PC-3 (cell line): ENCODE results near the gene BTBD2. TPM values are rescaled to one million over a fixed set of nuclear protein-coding genes. Genes with fewer than 3 reads are reported as not detected.

ENCODE experiments used
- ATAC-seq: fragments of 200-7000 bp; cut with Tn5 transposase; 2 replicates; pipeline ENCODE4 v1.9.1; 2020; ENCODE audit warnings: mild to moderate bottlenecking, moderate library complexity
- BruUV-seq: library from RNA; stranded (reverse); fragments of 400-500 nt; replicated peaks from 2 replicates; lab custom pipeline; 2021; lab: Mats Ljungman, UMichigan
- CTCF ChIA-PET: fragments of 300-600 bp; sonication (Branson Sonifier 250); formaldehyde crosslinking; loops from one replicate; lab custom pipeline; 2022; ENCODE audit warnings: antibody characterized with exemption; lab: Charles Lee
- POLR2A ChIA-PET: fragments of 300-600 bp; sonication (Branson Sonifier 250); formaldehyde crosslinking; loops from one replicate; lab custom pipeline; 2022; ENCODE audit warnings: antibody characterized with exemption; ENCODE audit not compliant: unreplicated experiment; lab: Charles Lee
- DNase-seq: peaks from one replicate; pipeline ENCODE4 v3.0.0-alpha.2; 2015
- H2AFZ ChIP-seq: fragments of 300-600 bp; sonication (generic); 2 replicates; pipeline ENCODE4 v1.6.0; 2016; ENCODE audit warnings: antibody characterized with exemption, low read length
- H3F3A ChIP-seq: fragments of 300-600 bp; sonication (generic); one replicate; pipeline ENCODE4 v1.6.0; 2017; ENCODE audit warnings: antibody characterized with exemption, low read length, control low read depth, mild to moderate bottlenecking; ENCODE audit not compliant: unreplicated experiment
- H3K27ac ChIP-seq: fragments of 300-600 bp; sonication (generic); 2 replicates; pipeline ENCODE4 v1.5.1; 2016; ENCODE audit warnings: mild to moderate bottlenecking, low read length
- H3K27me3 ChIP-seq: fragments of 300-600 bp; sonication (generic); 2 replicates; pipeline ENCODE4 v1.6.1; 2016; ENCODE audit warnings: low read length, mixed read lengths
- H3K36me3 ChIP-seq: fragments of 300-600 bp; sonication (generic); 2 replicates; pipeline ENCODE4 v1.6.1; 2016; ENCODE audit warnings: low read depth, mixed run types, low read length, mixed read lengths
- H3K4me1 ChIP-seq: fragments of 300-600 bp; sonication (generic); 2 replicates; pipeline ENCODE4 v1.5.1; 2016; ENCODE audit warnings: low read length; ENCODE audit not compliant: insufficient read depth
- H3K4me2 ChIP-seq: fragments of 300-600 bp; sonication (generic); 2 replicates; pipeline ENCODE4 v1.6.0; 2016; ENCODE audit warnings: low read length
- H3K4me3 ChIP-seq: fragments of 300-600 bp; sonication (generic); 2 replicates; pipeline ENCODE4 v1.5.1; 2016; ENCODE audit warnings: mild to moderate bottlenecking, low read length, mixed read lengths
- H3K79me2 ChIP-seq: fragments of 300-600 bp; sonication (generic); 2 replicates; pipeline ENCODE4 v1.6.1; 2017; ENCODE audit warnings: low read length, mixed read lengths
- H3K9ac ChIP-seq: fragments of 300-600 bp; sonication (generic); 2 replicates; pipeline ENCODE4 v1.6.0; 2016; ENCODE audit warnings: mild to moderate bottlenecking, low read length
- H3K9me2 ChIP-seq: fragments of 300-600 bp; sonication (generic); replicated peaks from 2 replicates; pipeline ENCODE4 v1.6.1; 2016; ENCODE audit warnings: mixed run types, low read length, mixed read lengths
- H3K9me3 ChIP-seq: fragments of 300-600 bp; sonication (generic); 2 replicates; pipeline ENCODE4 v1.6.1; 2016; ENCODE audit warnings: low read length, mixed read lengths
- H4K20me1 ChIP-seq: fragments of 300-600 bp; sonication (generic); 2 replicates; pipeline ENCODE4 v1.6.1; 2016; ENCODE audit warnings: low read length, mixed read lengths
- EZH2 ChIP-seq: fragments of 300-600 bp; sonication (generic); IDR thresholded peaks from one replicate; pipeline ENCODE4 v1.6.1; 2017; ENCODE audit warnings: antibody characterized with exemption, mild to moderate bottlenecking, low read length; ENCODE audit not compliant: unreplicated experiment
- EZH2phosphoT487 ChIP-seq: fragments of 300-600 bp; sonication (generic); IDR thresholded peaks from 2 replicates; pipeline ENCODE4 v1.6.1; 2018; ENCODE audit warnings: mild to moderate bottlenecking, antibody characterized with exemption, low read length, borderline replicate concordance
- intact Hi-C: fragments of 100-400 bp; cut with micrococcal nuclease; formaldehyde crosslinking; loops from 2 replicates; pipeline ENCODE4 v1.9.0; 2023
- total RNA-seq: library from RNA; depleted of rRNA; stranded (reverse); fragments of >200 nt; gene quantifications from 2 replicates; pipeline ENCODE4 v1.2.3, GENCODE V29; 2014
- TF ChIP-seq, protein P1 (sequence below): fragments of 300-600 bp; sonication (generic); conservative IDR thresholded peaks from 2 replicates; pipeline ENCODE4 v1.5.1; 2017; ENCODE audit warnings: antibody characterized with exemption, low read depth, mild to moderate bottlenecking, low read length

The BTBD2 gene
- total RNA-seq, 1 experiment from 2014 or later, result 72.0 TPM

DNA sequence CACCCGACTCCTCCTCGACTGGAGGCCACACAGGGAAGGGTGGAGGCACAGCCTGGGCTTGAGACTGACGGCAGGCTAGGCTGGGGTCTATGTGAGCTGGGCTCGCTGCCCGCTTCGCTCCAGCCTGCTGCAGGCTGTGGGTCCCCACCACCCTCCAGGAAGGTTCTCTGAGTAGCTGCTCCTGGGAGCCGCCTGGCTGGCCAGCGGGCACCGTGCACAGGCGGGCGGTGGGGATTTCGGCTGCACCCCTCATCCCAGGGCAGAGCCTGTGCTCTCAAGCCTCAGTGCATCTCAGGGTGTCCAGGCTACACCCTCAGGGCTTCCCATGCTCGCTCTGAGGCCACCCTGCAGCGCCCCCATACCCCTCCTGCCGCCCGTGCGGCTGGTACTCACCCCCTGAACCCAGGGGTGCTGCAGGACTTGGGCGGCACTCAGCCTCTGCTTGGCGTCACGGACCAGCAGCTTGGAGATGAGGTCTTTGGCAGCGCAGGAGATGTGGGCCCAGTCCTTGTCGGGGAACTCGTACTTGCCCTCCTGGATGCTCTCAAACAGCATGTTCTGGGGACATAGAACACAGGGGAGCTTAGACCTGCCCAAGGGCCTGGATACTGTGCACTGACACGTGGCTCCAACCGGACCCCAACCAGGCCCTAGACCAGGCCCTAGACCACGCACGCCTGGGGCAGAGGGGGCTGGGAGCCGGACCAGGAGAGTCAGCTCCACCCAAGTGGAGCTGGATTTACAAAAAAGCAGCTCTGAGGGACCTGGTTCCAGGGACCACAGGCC is 25.3 kb upstream of the BTBD2 start:
- Histone ChIP-seq H3F3A (no peaks in the 10 kb centered on the region), H3K4me3 (no peak overlapping the region), H3K79me2 (peaks cover 3% of the 10 kb centered on the region; the same call in 1 of the 2 replicates), H3K27me3 (no peaks in the 10 kb centered on the region), H3K4me1 (no peaks in the 10 kb centered on the region), H3K9ac (no peak overlapping the region), H3K9me2 (no peaks in the 10 kb centered on the region), H3K9me3 (no peaks in the 10 kb centered on the region), H3K4me2 (no peak overlapping the region), H3K36me3 (peaks cover 2% of the 10 kb centered on the region; the same call in 1 of the 2 replicates), H3K27ac (no peak overlapping the region), H4K20me1 (no peaks in the 10 kb centered on the region), H2AFZ (no peak overlapping the region)
- no TSS peak for BruUV-seq
- TF ChIP-seq EZH2phosphoT487 (no peak), EZH2 (no peak)
- intact Hi-C loops, result no loop called here
- ChIA-PET CTCF (interaction anchor here (0.6 kb wide), 1 partner anchor 50 kb away, joined by 4 read pairs; no protein-coding TSS in a partner anchor), POLR2A (interaction anchor here (0.6 kb wide), 1 partner anchor 26 kb away, joined by 3 read pairs; no protein-coding TSS in a partner anchor)
- no peak for DNase-seq
- no peak for ATAC-seq

- ATAC-seq (no peak), DNase-seq (no peak)
- BruUV-seq, result no TSS peak
- H3K9me3 ChIP-seq, result no peaks in the 10 kb centered on the region
- no peaks in the 10 kb centered on the region for H3F3A ChIP-seq
- no peak overlapping the region for H2AFZ ChIP-seq
- no peaks in the 10 kb centered on the region for H3K79me2 ChIP-seq
- no peak overlapping the region for H3K4me3 ChIP-seq
- H3K4me2 ChIP-seq, result no peak overlapping the region
- H3K27me3 ChIP-seq, result no peaks in the 10 kb centered on the region
- no peak overlapping the region for H3K27ac ChIP-seq
- no peaks in the 10 kb centered on the region for H3K4me1 ChIP-seq
- ChIA-PET CTCF (no interaction called here), POLR2A (interaction anchor here (0.6 kb wide), 1 partner anchor 27 kb away, joined by 3 read pairs; no protein-coding TSS in a partner anchor)
- intact Hi-C loops, result no loop called here
- H3K36me3 ChIP-seq, result peaks cover 2% of the 10 kb centered on the region; the same call in 1 of the 2 replicates
- H4K20me1 ChIP-seq, result no peaks in the 10 kb centered on the region
- H3K9me2 ChIP-seq, result no peaks in the 10 kb centered on the region
- no peak for TF ChIP-seq EZH2phosphoT487
- H3K9ac ChIP-seq, result no peak overlapping the region
Observed at GRCh38 chr19:2039959-2040646, 24.6 kb upstream of the BTBD2 start.

DNA sequence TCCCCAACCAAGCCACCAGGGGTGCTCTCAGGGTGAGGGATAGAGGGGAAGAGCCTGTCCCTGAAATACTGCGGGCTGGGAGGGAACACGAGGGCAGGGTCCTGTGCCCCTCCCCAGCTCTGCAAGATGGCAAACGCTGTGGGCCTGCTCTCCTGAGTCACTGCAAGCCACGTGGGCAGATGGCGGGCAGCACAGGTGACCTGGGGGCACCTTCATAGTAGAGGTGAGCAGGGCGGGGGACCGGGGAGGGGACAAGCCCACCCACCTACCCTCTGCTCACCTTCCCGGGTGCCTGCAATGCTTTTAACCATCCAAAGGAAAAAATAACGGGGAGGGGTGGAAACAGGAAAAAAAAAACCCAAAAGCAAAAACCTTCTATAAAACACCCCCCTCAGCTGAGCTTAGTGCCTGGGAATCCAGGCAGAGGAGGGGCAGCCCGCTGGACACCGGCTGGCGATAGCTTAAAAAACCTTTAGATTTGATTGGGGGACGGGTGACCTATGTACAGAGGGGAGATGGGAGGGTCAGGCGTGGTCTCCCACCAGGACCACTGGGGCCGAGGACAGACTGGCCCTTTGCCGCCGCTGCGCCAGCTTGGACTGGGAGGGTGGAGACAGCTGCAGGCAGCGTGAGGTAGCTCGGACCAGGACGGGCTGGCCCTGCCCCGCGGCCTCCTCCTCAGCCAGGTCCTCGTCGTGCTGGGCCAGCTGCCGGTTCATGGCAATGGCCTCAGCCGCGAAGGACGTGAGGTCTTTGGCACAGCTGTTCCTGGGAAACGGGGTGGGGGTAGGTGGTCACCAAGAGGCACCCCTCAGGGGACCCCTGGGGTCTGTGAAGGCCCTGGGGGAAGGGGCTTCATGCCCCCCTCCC is 23.8 kb upstream of the BTBD2 start:
- ATAC-seq, result no peak
- CTCF ChIA-PET, result no interaction called here
- TF ChIP-seq, protein P1, sequence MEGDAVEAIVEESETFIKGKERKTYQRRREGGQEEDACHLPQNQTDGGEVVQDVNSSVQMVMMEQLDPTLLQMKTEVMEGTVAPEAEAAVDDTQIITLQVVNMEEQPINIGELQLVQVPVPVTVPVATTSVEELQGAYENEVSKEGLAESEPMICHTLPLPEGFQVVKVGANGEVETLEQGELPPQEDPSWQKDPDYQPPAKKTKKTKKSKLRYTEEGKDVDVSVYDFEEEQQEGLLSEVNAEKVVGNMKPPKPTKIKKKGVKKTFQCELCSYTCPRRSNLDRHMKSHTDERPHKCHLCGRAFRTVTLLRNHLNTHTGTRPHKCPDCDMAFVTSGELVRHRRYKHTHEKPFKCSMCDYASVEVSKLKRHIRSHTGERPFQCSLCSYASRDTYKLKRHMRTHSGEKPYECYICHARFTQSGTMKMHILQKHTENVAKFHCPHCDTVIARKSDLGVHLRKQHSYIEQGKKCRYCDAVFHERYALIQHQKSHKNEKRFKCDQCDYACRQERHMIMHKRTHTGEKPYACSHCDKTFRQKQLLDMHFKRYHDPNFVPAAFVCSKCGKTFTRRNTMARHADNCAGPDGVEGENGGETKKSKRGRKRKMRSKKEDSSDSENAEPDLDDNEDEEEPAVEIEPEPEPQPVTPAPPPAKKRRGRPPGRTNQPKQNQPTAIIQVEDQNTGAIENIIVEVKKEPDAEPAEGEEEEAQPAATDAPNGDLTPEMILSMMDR, result no peak
- no peak for TF ChIP-seq EZH2phosphoT487
- TF ChIP-seq EZH2, result no peak

More for the DNA sequence above, 23.8 kb upstream of the BTBD2 start:
- no peaks in the 10 kb centered on the region for H3K79me2 ChIP-seq
- H3K4me2 ChIP-seq, result no peak overlapping the region
- POLR2A ChIA-PET, result no interaction called here
- BruUV-seq, result no TSS peak
- H3K27me3 ChIP-seq, result no peaks in the 10 kb centered on the region
- no peaks in the 10 kb centered on the region for H3K9me3 ChIP-seq
- no peak for DNase-seq
- intact Hi-C loops, result no loop called here
- H4K20me1 ChIP-seq, result no peaks in the 10 kb centered on the region
- H3K4me1 ChIP-seq, result no peaks in the 10 kb centered on the region
- H3K4me3 ChIP-seq, result no peak overlapping the region
- H2AFZ ChIP-seq, result no peak overlapping the region
- H3K9ac ChIP-seq, result no peak overlapping the region
- peaks cover 2% of the 10 kb centered on the region; the same call in 1 of the 2 replicates for H3K36me3 ChIP-seq
- no peak overlapping the region for H3K27ac ChIP-seq
- H3K9me2 ChIP-seq, result no peaks in the 10 kb centered on the region
- no peaks in the 10 kb centered on the region for H3F3A ChIP-seq
